ENCODE data around the gene PDIA4. TPM values are rescaled to one million over a fixed set of nuclear protein-coding genes. Genes with fewer than 3 reads are reported as not detected.
A peak's percentile ranks its signal among the peaks of the same experiment; 100 is the strongest.

PDIA4 gene
- polyA plus RNA-seq, 3 donors: 36.5 to 51.2 (median 37.0) TPM

- H3K4me1 Mint-ChIP-seq: peaks cover 2% of the 10 kb centered on the region
- H3K36me3 Mint-ChIP-seq: peaks cover 67 to 89% of the 10 kb centered on the region in 2 donors
- H3K4me1 ChIP-seq (ENCODE audit: control insufficient read depth in 1 of 2, insufficient read depth in 2 of 2, low read length in 2 of 2): no peaks in the 10 kb centered on the region
- no peak for TF ChIP-seq CTCF (IDR thresholded peaks at IDR 0.05)
- H3K4me2 ChIP-seq (replicated peaks; ENCODE audit: extremely low read depth, low read length, poor library complexity, severe bottlenecking): no peak overlapping the region
- no peak overlapping the region for H3K4me3 ChIP-seq (replicated peaks in 1 of 3; ENCODE audit: low read depth in 2 of 3, low read length in 3 of 3)
- H2AFZ ChIP-seq (ENCODE audit: insufficient read depth, low read depth, low read length, poor library complexity, severe bottlenecking): no peak overlapping the region
- intact Hi-C loops (cut with micrococcal nuclease): no loop called here
- peak overlapping the region in 1 of 2 donors; percentile 23 for H3K27ac ChIP-seq (ENCODE audit: low read depth in 1 of 2, low read length in 2 of 2)
- no peak overlapping the region for H3K4me3 Mint-ChIP-seq
- peaks cover 0 to 1% (median 0%) of the 10 kb centered on the region in 3 donors for H3K27me3 Mint-ChIP-seq (ENCODE audit: low read depth in 3 of 3)
- WGBS (ENCODE audit: insufficient coverage): 90% methylated on average over 2 of the region's 3 CpGs
- H3K79me2 ChIP-seq (ENCODE audit: insufficient read depth, low read length): no peaks in the 10 kb centered on the region
- no peaks in the 10 kb centered on the region for H3K9me3 Mint-ChIP-seq
- H4K20me1 ChIP-seq (ENCODE audit: insufficient read depth, low read length): peaks cover 4% of the 10 kb centered on the region
- H3K9me3 ChIP-seq (replicated peaks in 1 of 2; ENCODE audit: control insufficient read depth in 1 of 2, insufficient read depth in 1 of 2, low read length in 2 of 2): no peaks in the 10 kb centered on the region
- no peaks in the 10 kb centered on the region for H3K27me3 ChIP-seq (ENCODE audit: control insufficient read depth in 2 of 2, insufficient read depth in 2 of 2, low read length in 2 of 2)
- H3K9ac ChIP-seq (ENCODE audit: insufficient read depth, low read length, poor library complexity, severe bottlenecking): no peak overlapping the region
- peaks cover 52 to 93% of the 10 kb centered on the region in 2 donors for H3K36me3 ChIP-seq (replicated peaks in 1 of 2; ENCODE audit: control insufficient read depth in 1 of 2, insufficient read depth in 2 of 2, low read length in 2 of 2)
- H3K27ac Mint-ChIP-seq: peak overlapping the region in 1 of 7 donors; percentile 30
- DNase-seq: no peak
These were observed 18.8 kb downstream of the PDIA4 start for GRCh38 chr7:149009527-149009926.

GRCh38 chr7:149007611-149008010 is 20.7 kb downstream of the PDIA4 start:
- Histone ChIP-seq H4K20me1 (ENCODE audit: insufficient read depth, low read length) (no peaks in the 10 kb centered on the region), H2AFZ (ENCODE audit: insufficient read depth, low read depth, low read length, poor library complexity, severe bottlenecking) (no peak overlapping the region), H3K4me2 (replicated peaks; ENCODE audit: extremely low read depth, low read length, poor library complexity, severe bottlenecking) (no peak overlapping the region), H3K4me3 (replicated peaks in 1 of 3; ENCODE audit: low read depth in 2 of 3, low read length in 3 of 3) (no peak overlapping the region), H3K4me1 (ENCODE audit: control insufficient read depth in 1 of 2, insufficient read depth in 2 of 2, low read length in 2 of 2) (no peaks in the 10 kb centered on the region), H3K9ac (ENCODE audit: insufficient read depth, low read length, poor library complexity, severe bottlenecking) (no peak overlapping the region), H3K79me2 (ENCODE audit: insufficient read depth, low read length) (no peaks in the 10 kb centered on the region), H3K27me3 (ENCODE audit: control insufficient read depth in 2 of 2, insufficient read depth in 2 of 2, low read length in 2 of 2) (no peaks in the 10 kb centered on the region), H3K36me3 (replicated peaks in 1 of 2; ENCODE audit: control insufficient read depth in 1 of 2, insufficient read depth in 2 of 2, low read length in 2 of 2) (peaks cover 53 to 93% of the 10 kb centered on the region in 2 donors), H3K9me3 (replicated peaks in 1 of 2; ENCODE audit: control insufficient read depth in 1 of 2, insufficient read depth in 1 of 2, low read length in 2 of 2) (no peaks in the 10 kb centered on the region), H3K27ac (ENCODE audit: low read depth in 1 of 2, low read length in 2 of 2) (no peak overlapping the region)
- H3K4me3 Mint-ChIP-seq: no peak overlapping the region
- TF ChIP-seq CTCF (IDR thresholded peaks at IDR 0.05): no peak
- WGBS (ENCODE audit: insufficient coverage): 91% methylated on average over 6 of the region's 6 CpGs
- no peak for DNase-seq
- H3K27me3 Mint-ChIP-seq (ENCODE audit: low read depth in 3 of 3): peaks cover 0 to 1% (median 0%) of the 10 kb centered on the region in 3 donors
- H3K9me3 Mint-ChIP-seq: no peaks in the 10 kb centered on the region
- H3K4me1 Mint-ChIP-seq: peaks cover 2% of the 10 kb centered on the region
- H3K36me3 Mint-ChIP-seq: peaks cover 70 to 91% of the 10 kb centered on the region in 2 donors
- peak overlapping the region in 2 of 7 donors; percentile 46 to 65 for H3K27ac Mint-ChIP-seq
- intact Hi-C loops (cut with micrococcal nuclease): no loop called here
